ENCODE measurements around the gene ATG7.

Gene ATG7

GRCh38 chr3:11552289-11553264, 280.4 kb downstream of the ATG7 start:
- Mint-ChIP-seq H3K4me3 (no peak overlapping the region), H3K36me3 (ENCODE audit: low read depth) (peaks cover 25% of the 10 kb centered on the region), H3K27me3 (no peaks in the 10 kb centered on the region), H3K4me1 (peaks cover 2% of the 10 kb centered on the region), H3K27ac (peak overlapping the region; percentile 23), H3K9me3 (peaks cover 6% of the 10 kb centered on the region)
- DNase-seq (no peak), ATAC-seq (no peak)

- DNase-seq (no peak), ATAC-seq (no peak)
- Mint-ChIP-seq H3K9me3 (peaks cover 4% of the 10 kb centered on the region), H3K27me3 (no peaks in the 10 kb centered on the region), H3K36me3 (ENCODE audit: low read depth) (peaks cover 27% of the 10 kb centered on the region), H3K4me1 (peaks cover 6% of the 10 kb centered on the region), H3K27ac (peak overlapping the region; percentile 23), H3K4me3 (no peak overlapping the region)
Observed at GRCh38 chr3:11553436-11554235, 281.4 kb downstream of the ATG7 start.

- H3K4me3 Mint-ChIP-seq, result no peak overlapping the region
Observed at GRCh38 chr3:11554236-11554610, 282.0 kb downstream of the ATG7 start.

DNA sequence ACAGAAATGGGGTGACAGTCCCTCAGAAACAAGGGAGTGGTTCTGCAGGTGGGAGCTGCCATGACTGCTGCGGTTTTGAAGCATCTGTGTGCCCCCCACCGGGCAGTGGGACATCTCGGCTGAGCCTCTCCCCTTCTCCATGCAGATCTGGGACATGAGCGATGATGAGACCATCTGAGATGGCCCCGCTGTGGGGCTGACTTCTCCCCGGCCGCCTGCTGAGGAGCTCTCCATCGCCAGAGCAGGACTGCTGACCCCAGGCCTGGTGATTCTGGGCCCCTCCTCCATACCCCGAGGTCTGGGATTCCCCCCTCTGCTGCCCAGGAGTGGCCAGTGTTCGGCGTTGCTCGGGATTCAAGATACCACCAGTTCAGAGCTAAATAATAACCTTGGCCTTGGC, 282.5 kb downstream of the ATG7 start:
- peaks cover under 1% of the 10 kb centered on the region for H3K9me3 Mint-ChIP-seq
- no peak overlapping the region for H3K27ac Mint-ChIP-seq
- DNase-seq (no peak), ATAC-seq (no peak)
- H3K36me3 Mint-ChIP-seq (ENCODE audit: low read depth), result peaks cover 27% of the 10 kb centered on the region
- H3K4me3 Mint-ChIP-seq, result no peak overlapping the region
- H3K4me1 Mint-ChIP-seq, result peaks cover 9% of the 10 kb centered on the region
- no peaks in the 10 kb centered on the region for H3K27me3 Mint-ChIP-seq

More at GRCh38 chr3:11554236-11554610, 282.0 kb downstream of the ATG7 start:
- Mint-ChIP-seq H3K4me1 (peaks cover 9% of the 10 kb centered on the region), H3K36me3 (ENCODE audit: low read depth) (peaks cover 27% of the 10 kb centered on the region), H3K27me3 (no peaks in the 10 kb centered on the region), H3K9me3 (peaks cover 4% of the 10 kb centered on the region), H3K27ac (no peak overlapping the region)
- ATAC-seq (no peak), DNase-seq (no peak)

DNA sequence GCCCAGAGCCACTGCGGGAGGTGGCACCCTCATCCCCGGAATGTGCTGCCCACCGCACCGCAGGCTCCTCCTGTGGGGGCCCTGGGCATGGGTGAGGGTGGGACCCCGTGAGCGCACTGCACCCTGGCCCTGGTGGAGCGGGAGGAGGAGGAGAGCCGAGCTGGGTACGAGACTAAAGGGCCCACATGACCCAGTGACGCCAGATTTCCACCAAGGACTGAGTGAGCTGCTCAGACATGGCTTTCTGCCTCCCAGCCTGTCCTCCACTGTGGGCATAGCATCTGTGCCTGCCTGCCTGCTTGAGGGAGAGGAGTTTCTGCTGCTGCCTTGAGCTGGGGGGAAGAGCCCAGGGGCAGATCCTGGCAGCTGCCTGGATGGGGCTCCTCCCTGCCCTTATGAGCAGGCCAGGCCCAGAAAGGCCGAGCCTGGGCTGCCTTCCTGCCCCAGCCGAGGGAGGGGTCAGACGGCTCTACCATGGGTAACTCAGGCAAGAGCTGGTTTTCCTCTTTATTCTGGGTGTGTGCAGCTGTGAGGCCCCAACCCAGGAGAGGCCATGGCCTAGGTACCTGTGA, 283.1 kb downstream of the ATG7 start:
- ATAC-seq (no peak), DNase-seq (no peak)
- Mint-ChIP-seq H3K27ac (peak overlapping the region; percentile 22), H3K4me1 (peaks cover 9% of the 10 kb centered on the region), H3K27me3 (no peaks in the 10 kb centered on the region), H3K36me3 (ENCODE audit: low read depth) (peaks cover 21% of the 10 kb centered on the region), H3K9me3 (no peaks in the 10 kb centered on the region), H3K4me3 (no peak overlapping the region)

- Mint-ChIP-seq H3K4me1 (peaks cover 9% of the 10 kb centered on the region), H3K36me3 (ENCODE audit: low read depth) (peaks cover 15% of the 10 kb centered on the region), H3K27me3 (no peaks in the 10 kb centered on the region), H3K9me3 (no peaks in the 10 kb centered on the region), H3K27ac (peak overlapping the region; percentile 22), H3K4me3 (no peak overlapping the region)
- no peak for ATAC-seq
- no peak for DNase-seq
Observed at GRCh38 chr3:11555881-11556633, 283.9 kb downstream of the ATG7 start.

GRCh38 chr3:11556851-11557644, 284.9 kb downstream of the ATG7 start:
- H3K36me3 Mint-ChIP-seq (ENCODE audit: low read depth), result peaks cover 14% of the 10 kb centered on the region
- DNase-seq (no peak), ATAC-seq (no peak)
- no peak overlapping the region for H3K4me3 Mint-ChIP-seq
- H3K9me3 Mint-ChIP-seq, result no peaks in the 10 kb centered on the region
- peaks cover 9% of the 10 kb centered on the region for H3K4me1 Mint-ChIP-seq
- no peak overlapping the region for H3K27ac Mint-ChIP-seq
- no peaks in the 10 kb centered on the region for H3K27me3 Mint-ChIP-seq

GRCh38 chr3:11558002-11558401, 285.8 kb downstream of the ATG7 start:
- H3K36me3 Mint-ChIP-seq (ENCODE audit: low read depth), result peaks cover 9% of the 10 kb centered on the region

GRCh38 chr3:11558411-11558903, 286.3 kb downstream of the ATG7 start:
- no peak overlapping the region for H3K4me3 Mint-ChIP-seq
- peaks cover 10% of the 10 kb centered on the region for H3K36me3 Mint-ChIP-seq (ENCODE audit: low read depth)
- H3K4me1 Mint-ChIP-seq, result peaks cover 9% of the 10 kb centered on the region
- no peaks in the 10 kb centered on the region for H3K27me3 Mint-ChIP-seq
- no peaks in the 10 kb centered on the region for H3K9me3 Mint-ChIP-seq
- peak overlapping the region; percentile 57 for H3K27ac Mint-ChIP-seq
- ATAC-seq (no peak), DNase-seq (no peak)

More at GRCh38 chr3:11558002-11558401, 285.8 kb downstream of the ATG7 start:
- no peaks in the 10 kb centered on the region for H3K9me3 Mint-ChIP-seq
- no peak for DNase-seq
- H3K27ac Mint-ChIP-seq, result peak overlapping the region; percentile 57
- peak; percentile 60 for ATAC-seq
- no peak overlapping the region for H3K4me3 Mint-ChIP-seq
- peaks cover 9% of the 10 kb centered on the region for H3K4me1 Mint-ChIP-seq
- no peaks in the 10 kb centered on the region for H3K27me3 Mint-ChIP-seq

- Mint-ChIP-seq H3K4me3 (no peak overlapping the region), H3K27me3 (no peaks in the 10 kb centered on the region), H3K9me3 (no peaks in the 10 kb centered on the region), H3K4me1 (peaks cover 9% of the 10 kb centered on the region), H3K36me3 (ENCODE audit: low read depth) (peaks cover 15% of the 10 kb centered on the region), H3K27ac (peak overlapping the region; percentile 52)
- DNase-seq (no peak), ATAC-seq (no peak)
Observed at GRCh38 chr3:11558918-11559815, 287.0 kb downstream of the ATG7 start.

GRCh38 chr3:11559816-11560633, 287.8 kb downstream of the ATG7 start:
- no peak for ATAC-seq
- Mint-ChIP-seq H3K4me1 (peaks cover 9% of the 10 kb centered on the region), H3K9me3 (no peaks in the 10 kb centered on the region), H3K27ac (peak overlapping the region; percentile 52), H3K4me3 (no peak overlapping the region), H3K27me3 (no peaks in the 10 kb centered on the region), H3K36me3 (ENCODE audit: low read depth) (peaks cover 15% of the 10 kb centered on the region)
- no peak for DNase-seq

- peaks cover 9% of the 10 kb centered on the region for H3K4me1 Mint-ChIP-seq
- H3K4me3 Mint-ChIP-seq, result no peak overlapping the region
- DNase-seq (no peak), ATAC-seq (no peak)
- no peaks in the 10 kb centered on the region for H3K27me3 Mint-ChIP-seq
- no peaks in the 10 kb centered on the region for H3K9me3 Mint-ChIP-seq
- H3K27ac Mint-ChIP-seq, result peak overlapping the region; percentile 9
- peaks cover 15% of the 10 kb centered on the region for H3K36me3 Mint-ChIP-seq (ENCODE audit: low read depth)
Observed at GRCh38 chr3:11560746-11561145, 288.5 kb downstream of the ATG7 start.

All from activated naive CD8-positive, alpha-beta T cell treated with anti-CD3 and anti-CD28 coated beads, Interleukin-2, amount 50 U/mL, for 24 hours (primary cell).